NCI-H748 treated with DMSO at 0.1 percent for 48 hours (cell line): Measurements from ENCODE around the gene BMP8B.

Source experiments
- DNase-seq: peaks from one replicate; lab custom pipeline; 2025; lab: John Stamatoyannopoulos, UW

Gene BMP8B

GRCh38 chr1:39758556-39759435 lies 29.9 kb downstream of the BMP8B start:
- DNase-seq, result no peak

GRCh38 chr1:39757501-39757900 lies 31.2 kb downstream of the BMP8B start:
- no peak for DNase-seq

GRCh38 chr1:39755965-39756659 lies 32.6 kb downstream of the BMP8B start:
- no peak for DNase-seq

- DNase-seq, result no peak
Observed at GRCh38 chr1:39754906-39755504, 33.7 kb downstream of the BMP8B start.

- no peak for DNase-seq
Observed at GRCh38 chr1:39754026-39754570, 34.6 kb downstream of the BMP8B start.

GRCh38 chr1:39753132-39754025 lies 35.3 kb downstream of the BMP8B start:
- no peak for DNase-seq

GRCh38 chr1:39752703-39753102 lies 36.0 kb downstream of the BMP8B start:
- DNase-seq, result no peak

- DNase-seq, result no peak
Observed at GRCh38 chr1:39751595-39751994, 37.1 kb downstream of the BMP8B start.

- no peak for DNase-seq
Observed at GRCh38 chr1:39745016-39745670, 43.5 kb downstream of the BMP8B start.

- peak; percentile 100 for DNase-seq
Observed at GRCh38 chr1:39738622-39739366, 49.9 kb downstream of the BMP8B start, which contains the start of gene PPIE. PPIE (plus strand) TSS chr1:39738882; CDS start chr1:39738901, 19 bp downstream.

- DNase-seq, result no peak
Observed at GRCh38 chr1:39737546-39738169, 51.0 kb downstream of the BMP8B start.

- DNase-seq, result no peak
Observed at GRCh38 chr1:39735731-39736130, 52.9 kb downstream of the BMP8B start.

GRCh38 chr1:39733161-39733560 lies 55.5 kb downstream of the BMP8B start:
- no peak for DNase-seq

GRCh38 chr1:39732730-39733129 lies 55.9 kb downstream of the BMP8B start:
- no peak for DNase-seq

- no peak for DNase-seq
Observed at GRCh38 chr1:39729842-39730241, 58.8 kb downstream of the BMP8B start.

GRCh38 chr1:39729030-39729429 lies 59.6 kb downstream of the BMP8B start:
- DNase-seq, result no peak

- no peak for DNase-seq
Observed at GRCh38 chr1:39727932-39728317, 60.7 kb downstream of the BMP8B start.

- no peak for DNase-seq
Observed at GRCh38 chr1:39727221-39727931, 61.3 kb downstream of the BMP8B start.

GRCh38 chr1:39726600-39726999 lies 62.1 kb downstream of the BMP8B start:
- DNase-seq, result no peak
